ENCODE data around the gene SPATA9. TPM values are rescaled to one million over a fixed set of nuclear protein-coding genes. Genes with fewer than 3 reads are reported as not detected.

The SPATA9 gene
- total RNA-seq, 1 experiment from 2014 or later = 0.15 TPM

GRCh38 chr5:95610546-95610945 is 72.2 kb downstream of the SPATA9 start:
- no peak for TF ChIP-seq CTCF (IDR thresholded peaks at IDR 0.05)
- TF ChIP-seq POLR2AphosphoS5 (IDR thresholded peaks at IDR 0.05; ENCODE audit: low read depth, low read length) = no peak
- no peak for TF ChIP-seq SIN3A (IDR thresholded peaks at IDR 0.05; ENCODE audit: borderline replicate concordance, insufficient read depth, low read depth, low read length)
- TF ChIP-seq TCF7L2 (IDR thresholded peaks at IDR 0.05; ENCODE audit: low read depth, low read length) = no peak
- TF ChIP-seq REST (IDR thresholded peaks at IDR 0.05; ENCODE audit: insufficient read depth in 1 of 2, low read depth in 2 of 2, low read length in 1 of 2) = no peak
- H3K36me3 ChIP-seq (ENCODE audit: control insufficient read depth, insufficient read depth, low read length) = no peaks in the 10 kb centered on the region
- H3K4me3 ChIP-seq (ENCODE audit: low read depth in 2 of 2, low read length in 2 of 2) = no peak overlapping the region
- no peaks in the 10 kb centered on the region for H3K27me3 ChIP-seq (ENCODE audit: control insufficient read depth, insufficient read depth, low read length)
- ATAC-seq (no peak), DNase-seq (ENCODE audit: low read depth, low spot score) (no peak)
- POLR2A ChIA-PET = no interaction called here
- BruUV-seq (replicated peaks) = no TSS peak
- H3K9me3 ChIP-seq (ENCODE audit: control insufficient read depth, insufficient read depth, low read depth, low read length) = peaks cover 15% of the 10 kb centered on the region; the same call in 1 of the 2 replicates
- H3K27ac ChIP-seq (ENCODE audit: low read length) = no peak overlapping the region
- intact Hi-C loops (cut with micrococcal nuclease; ENCODE audit: unreplicated experiment) (loop anchor here (10.0 kb wide), 1 partner anchor 56 kb away; the partner anchor contains the start of genes ARSK and SKIC3), in situ Hi-C loops (cut with HindIII; ENCODE audit: low pct_unique_long_range_greater_than_20kb, low sequenced_read_pairs) (no loop called here)
- CTCF ChIA-PET = no interaction called here
- H3K4me1 ChIP-seq (ENCODE audit: control insufficient read depth, insufficient read depth, low read length) = no peaks in the 10 kb centered on the region

DNA sequence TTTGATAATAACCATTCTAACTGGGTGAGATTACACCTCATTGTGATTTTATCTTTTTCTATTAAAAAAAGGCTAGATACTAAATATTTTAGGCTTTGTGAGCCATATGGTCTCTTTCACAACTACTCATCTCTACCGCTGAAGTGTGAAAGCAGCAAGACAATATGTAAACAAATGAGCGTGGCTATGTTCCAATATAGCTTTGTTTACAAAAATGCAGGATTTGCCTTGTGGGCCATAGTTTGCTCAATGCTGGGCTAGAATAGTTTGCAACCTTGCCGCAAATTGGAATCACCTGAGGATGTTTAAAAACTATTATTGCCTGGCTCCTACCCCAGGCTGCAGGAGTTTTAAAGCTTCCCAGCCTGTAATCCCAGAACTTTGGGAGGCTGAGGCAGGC is 73.1 kb downstream of the SPATA9 start:
- no TSS peak for BruUV-seq (replicated peaks)
- POLR2A ChIA-PET = no interaction called here
- Histone ChIP-seq H3K4me1 (ENCODE audit: control insufficient read depth, insufficient read depth, low read length) (no peaks in the 10 kb centered on the region), H3K36me3 (ENCODE audit: control insufficient read depth, insufficient read depth, low read length) (no peaks in the 10 kb centered on the region), H3K27ac (ENCODE audit: low read length) (no peak overlapping the region), H3K27me3 (ENCODE audit: control insufficient read depth, insufficient read depth, low read length) (no peaks in the 10 kb centered on the region), H3K9me3 (ENCODE audit: control insufficient read depth, insufficient read depth, low read depth, low read length) (peaks cover 15% of the 10 kb centered on the region; the same call in 1 of the 2 replicates), H3K4me3 (ENCODE audit: low read depth in 2 of 2, low read length in 2 of 2) (no peak overlapping the region)
- TF ChIP-seq POLR2AphosphoS5 (IDR thresholded peaks at IDR 0.05; ENCODE audit: low read depth, low read length) (no peak), REST (IDR thresholded peaks at IDR 0.05; ENCODE audit: insufficient read depth in 1 of 2, low read depth in 2 of 2, low read length in 1 of 2) (no peak), CTCF (IDR thresholded peaks at IDR 0.05) (no peak), SIN3A (IDR thresholded peaks at IDR 0.05; ENCODE audit: borderline replicate concordance, insufficient read depth, low read depth, low read length) (no peak), TCF7L2 (IDR thresholded peaks at IDR 0.05; ENCODE audit: low read depth, low read length) (no peak)
- intact Hi-C loops (cut with micrococcal nuclease; ENCODE audit: unreplicated experiment) = loop anchor here (10.0 kb wide), 1 partner anchor 55 kb away; the partner anchor contains the start of genes ARSK and SKIC3
- CTCF ChIA-PET = interaction anchor here (0.7 kb wide), 1 partner anchor 61 kb away, joined by 11 read pairs; no protein-coding TSS in a partner anchor
- DNase-seq (ENCODE audit: low read depth, low spot score) (no peak), ATAC-seq (no peak)
- in situ Hi-C loops (cut with HindIII; ENCODE audit: low pct_unique_long_range_greater_than_20kb, low sequenced_read_pairs) = no loop called here
